ENCODE measurements around the gene MAST4. TPM values are rescaled to one million over a fixed set of nuclear protein-coding genes. Genes with fewer than 3 reads are reported as not detected.

Gene MAST4
- total and polyA plus RNA-seq, 2 donors from 2014 or later: 27.3 to 31.4 TPM

DNA sequence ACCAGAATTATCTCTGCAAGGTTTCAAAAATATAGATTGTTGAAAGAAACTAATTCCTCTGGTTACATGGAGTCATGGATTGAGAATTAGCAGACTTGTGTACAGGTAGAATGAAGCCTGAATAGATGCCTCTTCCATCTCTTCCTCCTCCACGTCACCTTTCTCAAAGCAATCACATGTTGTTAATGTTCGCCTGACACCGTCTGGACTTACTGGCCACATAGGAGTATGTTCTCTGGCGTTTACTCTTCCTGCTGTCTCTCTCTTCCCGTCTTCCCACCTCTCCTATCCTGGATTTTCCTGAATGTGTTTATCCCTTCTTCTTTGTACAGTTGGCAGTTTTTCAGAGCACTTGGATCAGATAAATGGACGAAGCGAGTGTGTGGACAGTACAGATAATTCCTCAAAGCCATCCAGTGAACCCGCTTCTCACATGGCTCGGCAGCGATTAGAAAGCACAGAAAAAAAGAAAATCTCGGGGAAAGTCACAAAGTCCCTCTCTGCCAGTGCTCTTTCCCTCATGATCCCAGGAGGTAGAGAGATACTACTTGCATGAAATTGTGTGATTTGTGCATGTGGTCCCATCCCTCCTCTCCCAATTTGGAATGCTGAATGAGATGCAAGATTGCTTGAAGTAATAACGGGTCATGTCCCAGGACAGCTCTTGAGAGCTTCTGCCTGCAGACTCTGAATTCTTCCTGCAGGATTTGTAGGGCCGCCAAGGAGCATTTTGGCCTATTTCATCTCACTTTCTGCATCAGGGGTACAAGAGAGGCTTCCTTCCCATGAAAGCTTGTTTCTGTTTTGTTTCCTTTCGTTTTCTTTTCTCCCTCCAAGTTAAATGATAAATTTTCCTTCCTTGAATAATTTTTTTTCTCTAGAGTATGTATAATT is 553.1 kb downstream of the MAST4 start:
- H3K36me3 ChIP-seq (ENCODE audit: control insufficient read depth in 2 of 3, insufficient read depth in 3 of 3, low read length in 3 of 3): peaks cover 12 to 57% (median 27%) of the 10 kb centered on the region in 3 donors
- no peak overlapping the region for H3K27ac ChIP-seq (ENCODE audit: low read depth in 2 of 2, low read length in 2 of 2)
- no peaks in the 10 kb centered on the region for H3K9me3 ChIP-seq (ENCODE audit: control insufficient read depth in 2 of 3, insufficient read depth in 1 of 3, low read length in 3 of 3)
- DNase-seq (no peak), FAIRE-seq (no peak)
- intact Hi-C loops (cut with DNase I): no loop called here
- H3K4me3 ChIP-seq (ENCODE audit: low read length in 3 of 3): no peak overlapping the region
- H3K27me3 ChIP-seq (ENCODE audit: control insufficient read depth, insufficient read depth, low read length): no peaks in the 10 kb centered on the region
- TF ChIP-seq, protein P1, sequence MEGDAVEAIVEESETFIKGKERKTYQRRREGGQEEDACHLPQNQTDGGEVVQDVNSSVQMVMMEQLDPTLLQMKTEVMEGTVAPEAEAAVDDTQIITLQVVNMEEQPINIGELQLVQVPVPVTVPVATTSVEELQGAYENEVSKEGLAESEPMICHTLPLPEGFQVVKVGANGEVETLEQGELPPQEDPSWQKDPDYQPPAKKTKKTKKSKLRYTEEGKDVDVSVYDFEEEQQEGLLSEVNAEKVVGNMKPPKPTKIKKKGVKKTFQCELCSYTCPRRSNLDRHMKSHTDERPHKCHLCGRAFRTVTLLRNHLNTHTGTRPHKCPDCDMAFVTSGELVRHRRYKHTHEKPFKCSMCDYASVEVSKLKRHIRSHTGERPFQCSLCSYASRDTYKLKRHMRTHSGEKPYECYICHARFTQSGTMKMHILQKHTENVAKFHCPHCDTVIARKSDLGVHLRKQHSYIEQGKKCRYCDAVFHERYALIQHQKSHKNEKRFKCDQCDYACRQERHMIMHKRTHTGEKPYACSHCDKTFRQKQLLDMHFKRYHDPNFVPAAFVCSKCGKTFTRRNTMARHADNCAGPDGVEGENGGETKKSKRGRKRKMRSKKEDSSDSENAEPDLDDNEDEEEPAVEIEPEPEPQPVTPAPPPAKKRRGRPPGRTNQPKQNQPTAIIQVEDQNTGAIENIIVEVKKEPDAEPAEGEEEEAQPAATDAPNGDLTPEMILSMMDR (IDR thresholded peaks at IDR 0.05; ENCODE audit: borderline replicate concordance, extremely low read depth, insufficient read depth): no peak
- no peaks in the 10 kb centered on the region for H3K4me1 ChIP-seq (ENCODE audit: control insufficient read depth in 2 of 3, insufficient read depth in 2 of 3, low read depth in 1 of 3, low read length in 3 of 3)
- H3K9ac ChIP-seq (ENCODE audit: low read length in 3 of 3): no peak overlapping the region

GRCh38 chr5:67149951-67150523 is 553.8 kb downstream of the MAST4 start:
- TF ChIP-seq, protein P1 (IDR thresholded peaks at IDR 0.05; ENCODE audit: borderline replicate concordance, extremely low read depth, insufficient read depth): peak; percentile 33
- Histone ChIP-seq H3K36me3 (ENCODE audit: control insufficient read depth in 2 of 3, insufficient read depth in 3 of 3, low read length in 3 of 3) (peaks cover 9 to 57% (median 29%) of the 10 kb centered on the region in 3 donors), H3K4me1 (ENCODE audit: control insufficient read depth in 2 of 3, insufficient read depth in 2 of 3, low read depth in 1 of 3, low read length in 3 of 3) (no peaks in the 10 kb centered on the region), H3K4me3 (ENCODE audit: low read length in 3 of 3) (no peak overlapping the region), H3K9ac (ENCODE audit: low read length in 3 of 3) (no peak overlapping the region), H3K9me3 (ENCODE audit: control insufficient read depth in 2 of 3, insufficient read depth in 1 of 3, low read length in 3 of 3) (no peaks in the 10 kb centered on the region), H3K27ac (ENCODE audit: low read depth in 2 of 2, low read length in 2 of 2) (no peak overlapping the region), H3K27me3 (ENCODE audit: control insufficient read depth, insufficient read depth, low read length) (no peaks in the 10 kb centered on the region)
- FAIRE-seq (no peak), DNase-seq (peak in 2 of 5 donors; percentile 25 to 37)
- intact Hi-C loops (cut with DNase I): no loop called here

GRCh38 chr5:67152400-67152799 is 556.2 kb downstream of the MAST4 start:
- H3K36me3 ChIP-seq (ENCODE audit: control insufficient read depth in 2 of 3, insufficient read depth in 3 of 3, low read length in 3 of 3): peaks cover 9 to 51% (median 21%) of the 10 kb centered on the region in 3 donors
- FAIRE-seq: no peak

More at GRCh38 chr5:67152400-67152799, 556.2 kb downstream of the MAST4 start:
- DNase-seq: no peak
- intact Hi-C loops (cut with DNase I): no loop called here
- Histone ChIP-seq H3K9me3 (ENCODE audit: control insufficient read depth in 2 of 3, insufficient read depth in 1 of 3, low read length in 3 of 3) (no peaks in the 10 kb centered on the region), H3K27me3 (ENCODE audit: control insufficient read depth, insufficient read depth, low read length) (no peaks in the 10 kb centered on the region), H3K9ac (ENCODE audit: low read length in 3 of 3) (no peak overlapping the region), H3K27ac (ENCODE audit: low read depth in 2 of 2, low read length in 2 of 2) (no peak overlapping the region), H3K4me3 (ENCODE audit: low read length in 3 of 3) (no peak overlapping the region), H3K4me1 (ENCODE audit: control insufficient read depth in 2 of 3, insufficient read depth in 2 of 3, low read depth in 1 of 3, low read length in 3 of 3) (no peaks in the 10 kb centered on the region)
- TF ChIP-seq, protein P1 (IDR thresholded peaks at IDR 0.05; ENCODE audit: borderline replicate concordance, extremely low read depth, insufficient read depth): no peak
